Naive B cell (primary cell): Measurements from ENCODE around the gene TMEM252. TPM values are rescaled to one million over a fixed set of nuclear protein-coding genes. Genes with fewer than 3 reads are reported as not detected.

ENCODE experiments used
- ATAC-seq, 2 donors: fragments of 150-1000 bp; cut with Tn5 transposase; 2 replicates each; pipeline ENCODE4 v1.10.0; 2021; ENCODE audit warnings: low read depth in 2 of 2, mild to moderate bottlenecking in 2 of 2, moderate library complexity in 2 of 2
- DNase-seq: peaks from one replicate; pipeline ENCODE4 v3.0.0; 2022
- H3K27ac Mint-ChIP-seq, 6 donors: one replicate each; pipeline ENCODE4 v1.8.0; 2020 to 2022; ENCODE audit warnings: mild to moderate bottlenecking in 6 of 6, mixed read lengths in 6 of 6, moderate library complexity in 5 of 6, inconsistent platforms in 2 of 6
- H3K27me3 Mint-ChIP-seq, 3 donors: one replicate each; pipeline ENCODE4 v1.8.0; 2021 to 2022; ENCODE audit warnings: mixed read lengths in 3 of 3, mild to moderate bottlenecking in 1 of 3
- H3K36me3 Mint-ChIP-seq, 2 donors: one replicate each; pipeline ENCODE4 v1.8.0; 2020 to 2022; ENCODE audit warnings: mixed read lengths in 2 of 2, inconsistent platforms in 1 of 2, mild to moderate bottlenecking in 1 of 2
- H3K4me1 Mint-ChIP-seq, 3 donors: one replicate each; pipeline ENCODE4 v1.8.0; 2020 to 2022; ENCODE audit warnings: mixed read lengths in 3 of 3, inconsistent platforms in 1 of 3, mild to moderate bottlenecking in 1 of 3, moderate library complexity in 1 of 3
- H3K4me3 Mint-ChIP-seq, 8 donors: one replicate each; pipeline ENCODE4 v1.8.0; 2020 to 2022; ENCODE audit warnings: mild to moderate bottlenecking in 8 of 8, mixed read lengths in 8 of 8, moderate library complexity in 8 of 8, inconsistent platforms in 2 of 8
- H3K9me3 Mint-ChIP-seq, 7 donors: one replicate each; pipeline ENCODE4 v1.8.0; 2020 to 2022; ENCODE audit warnings: mixed read lengths in 7 of 7, mild to moderate bottlenecking in 5 of 7, inconsistent platforms in 2 of 7, moderate library complexity in 1 of 7
- polyA plus RNA-seq, 6 donors: library from polyadenylated mRNA; unstranded; fragments of 300-500 nt; fragmentation: Illumina TruSeq; gene quantifications; one replicate each; pipeline ENCODE4 v1.2.3, GENCODE V29; 2021; ENCODE audit warnings: low read depth in 6 of 6

Gene TMEM252
- not detected for polyA plus RNA-seq

DNA sequence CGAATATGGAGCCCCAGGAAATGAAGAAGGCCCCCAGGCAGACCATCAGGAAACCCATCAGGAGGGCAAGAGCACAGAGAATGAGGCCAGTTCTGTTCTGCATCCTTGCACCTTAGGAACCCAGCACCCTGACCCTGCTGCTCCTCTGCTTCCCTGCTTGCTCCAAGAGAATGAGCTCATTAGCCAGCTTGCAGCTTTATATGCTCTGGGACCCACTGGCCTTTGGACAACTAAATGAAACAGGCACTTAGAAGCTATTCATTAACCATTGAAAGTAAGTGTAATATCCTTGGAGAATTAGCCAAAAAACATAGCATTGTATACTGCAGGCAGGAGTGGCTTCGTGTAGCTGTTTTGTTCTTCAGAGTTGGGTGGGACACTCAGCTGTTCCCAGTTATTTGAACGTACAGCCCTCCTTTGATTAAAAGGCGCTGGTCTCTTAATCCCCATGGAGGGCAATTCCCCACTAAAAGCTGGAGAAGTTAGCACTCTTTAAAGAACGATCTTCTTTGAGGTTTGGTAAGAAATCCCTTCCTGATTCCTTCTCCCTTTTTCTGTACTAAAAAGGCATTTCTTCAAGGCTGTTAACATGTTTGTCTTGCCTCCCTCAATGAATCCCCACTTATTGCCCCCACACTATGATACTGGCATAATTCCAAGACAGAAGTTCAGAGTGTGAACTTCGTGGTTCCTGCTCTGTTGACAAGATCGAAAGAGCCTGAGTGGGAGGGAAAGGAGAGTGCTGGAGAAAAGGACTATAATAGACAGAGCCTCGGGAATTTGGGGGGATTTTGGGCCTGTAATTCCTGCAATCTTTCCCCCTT lies at the start of gene TMEM252:
Gene TMEM252 (minus strand): TSS at position 172 of the 824 bp plus-strand sequence. CDS start 69 bp downstream, at position 103.
- H3K4me3 Mint-ChIP-seq = no peak within 1 kb of the TSS
- DNase-seq (no peak), ATAC-seq (no peak)
- no peaks in the 10 kb centered on the region for H3K9me3 Mint-ChIP-seq
- H3K4me1 Mint-ChIP-seq = peaks cover 14 to 20% (median 20%) of the 10 kb centered on the region in 3 donors
- peak within 1 kb of the TSS in 1 of 6 donors; percentile 62 for H3K27ac Mint-ChIP-seq
- no peaks in the 10 kb centered on the region for H3K36me3 Mint-ChIP-seq
- no peaks in the 10 kb centered on the region for H3K27me3 Mint-ChIP-seq

- peaks cover 0 to 8% of the 10 kb centered on the region in 2 donors for H3K36me3 Mint-ChIP-seq
- DNase-seq (no peak), ATAC-seq (no peak)
- H3K27me3 Mint-ChIP-seq = no peaks in the 10 kb centered on the region
- H3K4me1 Mint-ChIP-seq = peaks cover 27 to 47% (median 27%) of the 10 kb centered on the region in 3 donors
- H3K27ac Mint-ChIP-seq = no peak overlapping the region
- H3K9me3 Mint-ChIP-seq = peaks cover 0 to 18% (median 5%) of the 10 kb centered on the region in 7 donors
- peak overlapping the region in 2 of 8 donors; percentile 42 to 71 for H3K4me3 Mint-ChIP-seq
These were observed 44.5 kb upstream of the TMEM252 start for GRCh38 chr9:68585034-68585761.

GRCh38 chr9:68584189-68585033 lies 43.7 kb upstream of the TMEM252 start:
- peaks cover 30 to 43% (median 30%) of the 10 kb centered on the region in 3 donors for H3K4me1 Mint-ChIP-seq
- peak overlapping the region; percentile 1 to 71 (median 44) for H3K4me3 Mint-ChIP-seq
- peak overlapping the region in 2 of 6 donors; percentile 47 to 51 for H3K27ac Mint-ChIP-seq
- DNase-seq = peak; percentile 82
- no peaks in the 10 kb centered on the region for H3K27me3 Mint-ChIP-seq
- ATAC-seq = peak; percentile 100
- peaks cover 0 to 8% of the 10 kb centered on the region in 2 donors for H3K36me3 Mint-ChIP-seq
- H3K9me3 Mint-ChIP-seq = peaks cover 0 to 13% (median 4%) of the 10 kb centered on the region in 7 donors

DNA sequence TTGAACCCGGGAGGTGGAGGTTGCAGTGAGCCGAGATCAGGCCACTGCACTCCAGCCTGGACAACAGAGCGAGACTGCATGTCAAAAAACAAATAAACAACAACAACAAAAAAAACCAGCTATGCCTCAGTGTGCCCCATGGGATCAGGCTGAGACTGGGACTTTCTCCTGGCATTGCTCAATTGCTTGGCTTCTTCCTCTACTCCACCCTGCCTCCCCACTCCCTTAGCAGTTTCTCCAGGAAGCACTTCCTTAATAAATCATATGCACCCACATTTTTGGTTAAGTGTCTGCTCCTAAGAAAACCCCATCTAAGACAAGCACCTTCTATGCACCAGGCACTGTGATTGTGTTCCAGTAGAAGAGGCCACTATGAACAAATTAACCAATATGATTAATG lies 41.0 kb upstream of the TMEM252 start:
- H3K9me3 Mint-ChIP-seq = peaks cover 0 to 5% (median 0%) of the 10 kb centered on the region in 7 donors
- ATAC-seq (no peak), DNase-seq (no peak)
- H3K27me3 Mint-ChIP-seq = no peaks in the 10 kb centered on the region
- no peaks in the 10 kb centered on the region for H3K36me3 Mint-ChIP-seq
- no peak overlapping the region for H3K27ac Mint-ChIP-seq
- H3K4me1 Mint-ChIP-seq = peaks cover 43 to 50% (median 43%) of the 10 kb centered on the region in 3 donors
- H3K4me3 Mint-ChIP-seq = no peak overlapping the region

- Mint-ChIP-seq H3K9me3 (peaks cover 0 to 5% (median 0%) of the 10 kb centered on the region in 7 donors), H3K4me3 (peak overlapping the region in 5 of 8 donors; percentile 3 to 82 (median 42)), H3K27ac (peak overlapping the region in 4 of 6 donors; percentile 2 to 45 (median 14)), H3K36me3 (no peaks in the 10 kb centered on the region), H3K4me1 (peaks cover 26 to 30% (median 27%) of the 10 kb centered on the region in 3 donors), H3K27me3 (no peaks in the 10 kb centered on the region)
- DNase-seq (peak; percentile 44), ATAC-seq (peak; percentile 98)
These were observed 37.3 kb upstream of the TMEM252 start for GRCh38 chr9:68577774-68578591.

- no peak for ATAC-seq
- Mint-ChIP-seq H3K27ac (no peak overlapping the region), H3K4me1 (peaks cover 26 to 30% (median 26%) of the 10 kb centered on the region in 3 donors), H3K9me3 (peaks cover 6 to 18% (median 8%) of the 10 kb centered on the region in 7 donors), H3K36me3 (peaks cover 6 to 9% of the 10 kb centered on the region in 2 donors), H3K4me3 (no peak overlapping the region), H3K27me3 (no peaks in the 10 kb centered on the region)
- no peak for DNase-seq
These were observed 35.1 kb upstream of the TMEM252 start for GRCh38 chr9:68575817-68576216.

- H3K4me1 Mint-ChIP-seq = peaks cover 19 to 24% (median 20%) of the 10 kb centered on the region in 3 donors
- ATAC-seq (no peak), DNase-seq (no peak)
- H3K9me3 Mint-ChIP-seq = peaks cover 3 to 18% (median 8%) of the 10 kb centered on the region in 7 donors
- H3K27me3 Mint-ChIP-seq = no peaks in the 10 kb centered on the region
- H3K27ac Mint-ChIP-seq = no peak overlapping the region
- H3K36me3 Mint-ChIP-seq = peaks cover 6 to 9% of the 10 kb centered on the region in 2 donors
- H3K4me3 Mint-ChIP-seq = no peak overlapping the region
These were observed 33.5 kb upstream of the TMEM252 start for GRCh38 chr9:68574150-68574549.

DNA sequence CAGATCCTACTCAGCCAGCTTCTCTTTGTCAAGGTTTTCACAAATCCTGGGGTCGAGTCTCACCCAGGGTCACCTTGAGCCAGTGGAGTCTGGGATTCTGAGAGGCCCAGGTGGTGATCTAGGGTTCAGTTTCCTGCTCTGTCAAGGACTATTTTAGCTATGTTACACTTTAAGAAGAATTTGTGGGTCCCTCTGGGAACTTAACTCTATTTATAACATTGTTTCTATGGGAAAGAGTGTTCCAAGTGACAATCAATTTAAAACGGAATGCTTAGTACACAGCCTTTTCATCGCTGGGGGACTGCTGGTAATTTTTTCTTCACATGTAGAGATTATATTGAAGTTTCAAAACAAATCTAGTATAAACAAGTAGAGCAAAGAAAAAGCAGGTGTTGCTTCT lies 26.9 kb upstream of the TMEM252 start:
- ATAC-seq (no peak), DNase-seq (no peak)
- no peaks in the 10 kb centered on the region for H3K27me3 Mint-ChIP-seq
- peaks cover 6 to 9% of the 10 kb centered on the region in 2 donors for H3K36me3 Mint-ChIP-seq
- no peak overlapping the region for H3K27ac Mint-ChIP-seq
- peaks cover 3 to 14% (median 7%) of the 10 kb centered on the region in 7 donors for H3K9me3 Mint-ChIP-seq
- H3K4me3 Mint-ChIP-seq = no peak overlapping the region
- peaks cover 0 to 5% (median 4%) of the 10 kb centered on the region in 3 donors for H3K4me1 Mint-ChIP-seq

GRCh38 chr9:68562461-68562860 lies 21.8 kb upstream of the TMEM252 start:
- Mint-ChIP-seq H3K27ac (no peak overlapping the region), H3K9me3 (no peaks in the 10 kb centered on the region), H3K36me3 (no peaks in the 10 kb centered on the region), H3K4me3 (no peak overlapping the region), H3K4me1 (peaks cover 10 to 19% (median 17%) of the 10 kb centered on the region in 3 donors), H3K27me3 (no peaks in the 10 kb centered on the region)
- DNase-seq (no peak), ATAC-seq (no peak)

DNA sequence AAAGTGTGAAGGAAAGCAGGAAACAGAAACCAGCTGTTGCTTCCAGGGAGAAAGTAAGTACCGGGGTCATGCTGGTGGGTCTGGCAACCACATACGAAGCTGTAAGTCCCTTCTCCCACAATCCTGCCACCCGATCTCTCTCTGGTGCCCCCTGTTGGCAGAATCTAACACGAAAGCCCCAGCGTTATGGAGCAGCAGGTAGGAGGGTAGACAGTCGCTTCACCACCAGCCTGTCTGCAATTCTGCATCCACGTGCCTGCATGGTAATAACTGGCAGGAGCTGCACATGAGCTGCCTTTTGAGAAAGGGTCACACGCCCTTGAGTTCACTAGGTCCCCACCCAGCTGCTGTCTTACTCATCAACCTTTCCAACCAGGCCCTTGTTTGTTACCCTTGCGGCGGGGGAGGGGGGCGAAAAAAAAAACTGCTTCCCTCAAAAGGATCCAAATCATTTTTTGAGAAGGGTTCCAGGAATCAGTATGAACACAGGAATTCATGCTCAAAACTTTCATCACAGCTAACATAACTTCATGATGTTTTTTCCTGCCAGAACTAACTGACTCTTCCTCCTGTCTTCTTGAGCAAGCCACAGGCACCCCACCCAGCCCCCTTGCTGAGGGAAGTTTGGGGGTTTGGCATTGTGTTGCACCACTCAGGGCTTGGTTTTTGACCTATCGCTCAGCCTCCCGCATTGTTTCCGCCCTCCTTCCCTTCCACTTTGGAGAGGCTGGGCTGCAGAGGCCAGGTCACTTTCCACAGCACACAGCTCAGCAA lies 19.6 kb upstream of the TMEM252 start:
- no peaks in the 10 kb centered on the region for H3K36me3 Mint-ChIP-seq
- ATAC-seq = peak; percentile 80 to 90
- peak overlapping the region in 1 of 6 donors; percentile 64 for H3K27ac Mint-ChIP-seq
- peaks cover 0 to 9% (median 0%) of the 10 kb centered on the region in 3 donors for H3K27me3 Mint-ChIP-seq
- peaks cover 10 to 20% (median 17%) of the 10 kb centered on the region in 3 donors for H3K4me1 Mint-ChIP-seq
- peaks cover 0 to 1% (median 0%) of the 10 kb centered on the region in 7 donors for H3K9me3 Mint-ChIP-seq
- peak overlapping the region; percentile 30 to 83 (median 62) for H3K4me3 Mint-ChIP-seq
- DNase-seq = peak; percentile 54

DNA sequence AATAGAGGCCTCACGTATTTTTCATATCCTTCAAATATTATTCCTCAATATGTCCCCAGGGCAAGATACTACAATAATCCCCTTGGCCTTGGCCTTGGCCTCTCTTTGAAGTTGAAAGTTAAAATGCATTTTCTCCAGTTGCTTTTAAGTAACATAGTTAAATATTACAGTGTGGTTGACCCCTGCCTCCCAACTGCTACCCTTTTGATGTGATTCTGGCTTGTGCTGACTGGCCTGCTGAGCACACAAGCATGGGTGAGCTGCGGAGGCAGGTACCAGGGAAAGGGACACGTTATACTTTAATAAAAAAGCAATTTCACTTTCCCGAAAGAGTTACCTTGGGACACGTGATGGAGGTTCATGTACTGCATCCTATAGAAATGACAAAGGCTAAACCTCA lies 17.9 kb upstream of the TMEM252 start:
- no peak overlapping the region for H3K27ac Mint-ChIP-seq
- peaks cover 0 to 1% (median 0%) of the 10 kb centered on the region in 7 donors for H3K9me3 Mint-ChIP-seq
- H3K36me3 Mint-ChIP-seq = no peaks in the 10 kb centered on the region
- peaks cover 0 to 9% (median 0%) of the 10 kb centered on the region in 3 donors for H3K27me3 Mint-ChIP-seq
- DNase-seq (no peak), ATAC-seq (no peak)
- H3K4me1 Mint-ChIP-seq = peaks cover 10 to 20% (median 17%) of the 10 kb centered on the region in 3 donors
- H3K4me3 Mint-ChIP-seq = peak overlapping the region in 1 of 8 donors; percentile 40
